GM23338 (cell line): ENCODE measurements around the gene MAPK11.

Experiments
- CTCF ChIP-seq, 2 experiments: fragments of 200-600 bp in 1 of 2; sonication (generic) in 1 of 2; conservative IDR thresholded peaks; 2 replicates each; pipeline versions ENCODE4 v1.5.1 to v1.6.1; 2016 to 2017; ENCODE audit warnings: antibody characterized with exemption in 2 of 2, low read depth in 2 of 2, mild to moderate bottlenecking in 2 of 2, moderate library complexity in 1 of 2
- POLR2AphosphoS5 ChIP-seq: IDR thresholded peaks from 2 replicates; pipeline ENCODE4 v1.6.1; 2016; ENCODE audit warnings: antibody characterized with exemption, low read depth
- ZNF462 ChIP-seq: fragments of 250-450 bp; sonication (Bioruptor Pico); IDR thresholded peaks from 2 replicates; pipeline ENCODE4 v1.5.0; 2020; ENCODE audit warnings: mild to moderate bottlenecking, moderate library complexity

DNA sequence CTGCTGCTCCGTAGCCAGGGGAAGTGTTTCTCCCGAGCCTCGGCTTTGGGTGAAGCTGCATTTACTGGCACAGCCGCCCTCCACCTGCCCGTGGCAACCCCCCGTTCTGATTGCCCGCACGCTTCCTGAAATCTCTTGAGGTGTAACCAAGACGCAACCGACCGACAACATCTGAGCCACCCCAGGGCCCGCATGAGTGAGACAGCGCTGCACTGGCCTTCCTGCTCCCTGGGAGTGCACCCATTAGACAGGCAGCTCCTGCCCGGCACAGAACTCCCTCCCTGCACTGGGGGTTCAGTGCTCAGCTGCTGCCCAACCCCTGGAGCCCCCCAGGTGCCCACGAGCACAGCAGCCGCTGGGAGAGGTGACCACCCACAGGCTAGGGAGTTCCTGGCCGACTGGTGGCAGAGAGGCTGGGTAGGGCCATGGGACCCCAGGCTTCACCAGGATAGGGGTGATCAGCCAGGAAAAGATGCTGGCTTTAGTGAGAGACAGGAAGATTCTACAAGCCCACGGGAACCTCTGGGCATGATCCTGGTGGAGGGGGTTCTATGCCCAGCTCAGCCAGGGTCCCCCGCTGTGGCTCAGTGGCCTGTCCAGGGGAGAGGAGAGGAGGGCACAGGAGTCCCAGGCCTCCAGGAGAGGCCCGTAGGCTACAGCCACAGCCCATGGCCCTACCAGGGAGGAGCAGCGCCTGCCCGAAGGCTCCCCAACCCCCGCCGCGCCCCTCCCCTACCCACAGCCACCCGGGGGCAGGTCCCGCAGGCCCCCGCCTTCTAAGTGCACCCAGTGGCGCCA is 22.7 kb upstream of the MAPK11 start:
- TF ChIP-seq CTCF (conservative IDR thresholded peaks at IDR 0.05; ENCODE audit: low read depth in 2 of 2): no peak
- TF ChIP-seq POLR2AphosphoS5: no peak
- TF ChIP-seq ZNF462 (CRISPR knock-in tag): no peak
